SK-N-SH (cell line): ENCODE data around the gene ATF6B. TPM values are rescaled to one million over a fixed set of nuclear protein-coding genes. Genes with fewer than 3 reads are reported as not detected.

Experiments
- CTCF ChIA-PET: fragments of 300-600, 350-600 bp; formaldehyde crosslinking; extraction: SDS; loops from one replicate; lab custom pipeline; 2021; lab: Yijun Ruan, JAX
- POLR2A ChIA-PET: fragments of 350-600 bp; sonication (Branson Sonifier 250); formaldehyde crosslinking; extraction: SDS; loops from one replicate; lab custom pipeline; 2020; ENCODE audit warnings: antibody characterized with exemption, inconsistent platforms; lab: Yijun Ruan, JAX
- DNase-seq: peaks from one replicate; pipeline ENCODE4 v3.0.0; 2012
- H2AFZ ChIP-seq: fragments of 200-600 bp; sonication (generic); 2 replicates; pipeline ENCODE4 v1.8.1; 2016; ENCODE audit warnings: antibody characterized with exemption, mild to moderate bottlenecking, low read depth
- H3F3A ChIP-seq: fragments of 200-600 bp; sonication (generic); replicated peaks from 2 replicates; pipeline ENCODE3; 2016; ENCODE audit warnings: antibody characterized with exemption, mild to moderate bottlenecking; ENCODE audit not compliant: insufficient read depth
- H3K27ac ChIP-seq, 2 experiments: fragments of 200-500 bp in 1 of 2; fragments of 200-600 bp in 1 of 2; sonication (Bioruptor generic) in 1 of 2; sonication (generic), shearing (Covaris generic) in 1 of 2; 2 replicates each; pipeline versions ENCODE4 v1.5.1 to v1.6.1; 2014 to 2016; ENCODE audit warnings: low read depth in 2 of 2, inconsistent platforms in 1 of 2, low read length in 1 of 2, mild to moderate bottlenecking in 1 of 2, mixed read lengths in 1 of 2
- H3K27me3 ChIP-seq: fragments of 200-600 bp; sonication (generic), shearing (Covaris generic); 2 replicates; pipeline ENCODE4 v1.6.1; 2016; ENCODE audit warnings: mixed run types; ENCODE audit not compliant: insufficient read depth
- H3K36me3 ChIP-seq, 2 experiments: fragments of 200-500 bp in 1 of 2; fragments of 200-600 bp in 1 of 2; sonication (Bioruptor generic) in 1 of 2; sonication (generic) in 1 of 2; replicated peaks in 1 of 2; 2 replicates each; pipeline versions ENCODE3 to v1.5.1; 2014 to 2016; ENCODE audit warnings: low read length in 1 of 2, mild to moderate bottlenecking in 1 of 2; ENCODE audit not compliant: insufficient read depth in 2 of 2, control insufficient read depth in 1 of 2
- H3K4me1 ChIP-seq, 2 experiments: fragments of 200-500 bp in 1 of 2; fragments of 200-600 bp in 1 of 2; sonication (Bioruptor generic) in 1 of 2; sonication (generic), shearing (Covaris generic) in 1 of 2; 2 replicates each; pipeline versions ENCODE4 v1.5.1 to v1.6.1; 2014 to 2016; ENCODE audit warnings: low read depth in 1 of 2, low read length in 1 of 2, mixed run types in 1 of 2; ENCODE audit not compliant: insufficient read depth in 2 of 2, control insufficient read depth in 1 of 2
- H3K4me2 ChIP-seq: fragments of 200-600 bp; sonication (generic), shearing (Covaris generic); 2 replicates; pipeline ENCODE4 v1.6.1; 2017; ENCODE audit warnings: mixed run types
- H3K4me3 ChIP-seq, 2 experiments: fragments of 200-500 bp in 1 of 2; fragments of 200-600 bp in 1 of 2; sonication (Bioruptor generic) in 1 of 2; sonication (generic), shearing (Covaris generic) in 1 of 2; 2 replicates each; pipeline versions ENCODE4 v1.5.1 to v1.8.1; 2014 to 2016; ENCODE audit warnings: low read depth in 2 of 2, inconsistent platforms in 1 of 2, low read length in 1 of 2, mild to moderate bottlenecking in 1 of 2, mixed read lengths in 1 of 2, moderate library complexity in 1 of 2
- H3K79me2 ChIP-seq: fragments of 200-600 bp; sonication (generic); 2 replicates; pipeline ENCODE4 v1.8.1; 2017; ENCODE audit warnings: mild to moderate bottlenecking; ENCODE audit not compliant: insufficient read depth
- H3K9ac ChIP-seq: fragments of 200-600 bp; sonication (generic); 2 replicates; pipeline ENCODE4 v1.6.1; 2017; ENCODE audit warnings: mixed run types
- H3K9me2 ChIP-seq: fragments of 200-600 bp; sonication (generic); 2 replicates; pipeline ENCODE4 v1.6.1; 2017; ENCODE audit warnings: mixed run types
- H3K9me3 ChIP-seq: fragments of 200-600 bp; sonication (generic); 2 replicates; pipeline ENCODE4 v1.6.1; 2017; ENCODE audit warnings: mixed run types, mild to moderate bottlenecking, moderate library complexity
- H4K20me1 ChIP-seq: fragments of 200-600 bp; sonication (generic); 2 replicates; pipeline ENCODE4 v1.6.1; 2017; ENCODE audit warnings: mild to moderate bottlenecking, mixed run types; ENCODE audit not compliant: insufficient read depth
- CHD2 ChIP-seq: fragments of 150-350 bp; IDR thresholded peaks from 2 replicates; pipeline ENCODE4 v1.6.1; 2018; ENCODE audit warnings: low read length; ENCODE audit not compliant: partially characterized antibody
- CTCF ChIP-seq: fragments of 200-600 bp; sonication (generic); IDR thresholded peaks from 2 replicates; pipeline ENCODE4 v1.6.1; 2017; ENCODE audit warnings: antibody characterized with exemption, mild to moderate bottlenecking, moderate library complexity
- GABPA ChIP-seq: IDR thresholded peaks from 2 replicates; pipeline ENCODE4 v1.4.0; 2012; ENCODE audit warnings: low read depth, mild to moderate bottlenecking
- IRF3 ChIP-seq: fragments of 150-350 bp; IDR thresholded peaks from 2 replicates; pipeline ENCODE4 v1.6.1; 2016; ENCODE audit warnings: mild to moderate bottlenecking, low read depth, low read length
- MXI1 ChIP-seq: IDR thresholded peaks from 2 replicates; pipeline ENCODE4 v1.6.1; 2012; ENCODE audit warnings: mild to moderate bottlenecking, low read depth, low read length, improper control_type of control experiment
- NFIC ChIP-seq: IDR thresholded peaks from 2 replicates; pipeline ENCODE4 v1.4.0; 2012; ENCODE audit warnings: borderline replicate concordance
- NRF1 ChIP-seq: IDR thresholded peaks from 2 replicates; pipeline ENCODE4 v1.6.1; 2012; ENCODE audit warnings: low read depth, mild to moderate bottlenecking, low read length
- POLR2AphosphoS5 ChIP-seq: IDR thresholded peaks from 2 replicates; pipeline ENCODE4 v1.6.1; 2012; ENCODE audit warnings: low read depth, low read length
- REST ChIP-seq: IDR thresholded peaks from 2 replicates; pipeline ENCODE4 v1.6.1; 2012; ENCODE audit warnings: mild to moderate bottlenecking, low read depth, low read length, moderate library complexity
- SIN3A ChIP-seq: IDR thresholded peaks from 2 replicates; pipeline ENCODE4 v1.6.1; 2012; ENCODE audit warnings: low read depth, mild to moderate bottlenecking, low read length, moderate library complexity, borderline replicate concordance
- SMC3 ChIP-seq: IDR thresholded peaks from 2 replicates; pipeline ENCODE4 v1.6.1; 2012; ENCODE audit warnings: low read depth, low read length, improper control_type of control experiment
- TAF1 ChIP-seq: IDR thresholded peaks from 2 replicates; pipeline ENCODE4 v1.6.1; 2012; ENCODE audit warnings: low read depth, mild to moderate bottlenecking, low read length, moderate library complexity, borderline replicate concordance
- TCF12 ChIP-seq: IDR thresholded peaks from 2 replicates; pipeline ENCODE4 v1.4.0; 2012
- TEAD4 ChIP-seq: IDR thresholded peaks from 2 replicates; pipeline ENCODE4 v1.4.0; 2012; ENCODE audit warnings: mild to moderate bottlenecking, borderline replicate concordance; ENCODE audit not compliant: insufficient read depth
- WGBS: methylation state at CpG from one replicate; pipeline ENCODE4 v1.1.6; 2017; ENCODE audit warnings: low lambda C conversion rate; 5-methylcytosine and 5-hydroxymethylcytosine counted together
- polyA plus RNA-seq, 3 experiments: library from polyadenylated mRNA; depleted of rRNA; stranded (reverse); fragments of >200 nt; gene quantifications; 2 replicates each; pipeline ENCODE4 v1.2.3, GENCODE V29; 2012
- TF ChIP-seq, protein P1 (sequence below): IDR thresholded peaks from 2 replicates; pipeline ENCODE4 v1.4.0; 2012; ENCODE audit warnings: low read depth
- TF ChIP-seq, protein P2 (sequence below): IDR thresholded peaks from 2 replicates; pipeline ENCODE4 v1.4.0; 2012; ENCODE audit warnings: low read depth, borderline replicate concordance
- TF ChIP-seq, protein P3 (sequence below): fragments of 150-350 bp; IDR thresholded peaks from 2 replicates; pipeline ENCODE4 v1.6.1; 2017; ENCODE audit warnings: antibody characterized with exemption, low read length, low read depth, borderline replicate concordance

The ATF6B gene
- polyA plus RNA-seq, 1 of the 3 experiments (the other 2 are of a cell fraction) = 61.3 TPM

- TF ChIP-seq CTCF = peak; percentile 56
- peak; percentile 56 for TF ChIP-seq TCF12
- no peak for TF ChIP-seq NRF1
- TF ChIP-seq SIN3A = no peak
- TF ChIP-seq, protein P1, sequence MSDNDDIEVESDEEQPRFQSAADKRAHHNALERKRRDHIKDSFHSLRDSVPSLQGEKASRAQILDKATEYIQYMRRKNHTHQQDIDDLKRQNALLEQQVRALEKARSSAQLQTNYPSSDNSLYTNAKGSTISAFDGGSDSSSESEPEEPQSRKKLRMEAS = peak; percentile 31; the same call in 1 of the 2 replicates
- TF ChIP-seq NFIC = peak; percentile 76
- TF ChIP-seq MXI1 = no peak
- TF ChIP-seq GABPA = no peak
- no peak for TF ChIP-seq TAF1
- TF ChIP-seq, protein P2, sequence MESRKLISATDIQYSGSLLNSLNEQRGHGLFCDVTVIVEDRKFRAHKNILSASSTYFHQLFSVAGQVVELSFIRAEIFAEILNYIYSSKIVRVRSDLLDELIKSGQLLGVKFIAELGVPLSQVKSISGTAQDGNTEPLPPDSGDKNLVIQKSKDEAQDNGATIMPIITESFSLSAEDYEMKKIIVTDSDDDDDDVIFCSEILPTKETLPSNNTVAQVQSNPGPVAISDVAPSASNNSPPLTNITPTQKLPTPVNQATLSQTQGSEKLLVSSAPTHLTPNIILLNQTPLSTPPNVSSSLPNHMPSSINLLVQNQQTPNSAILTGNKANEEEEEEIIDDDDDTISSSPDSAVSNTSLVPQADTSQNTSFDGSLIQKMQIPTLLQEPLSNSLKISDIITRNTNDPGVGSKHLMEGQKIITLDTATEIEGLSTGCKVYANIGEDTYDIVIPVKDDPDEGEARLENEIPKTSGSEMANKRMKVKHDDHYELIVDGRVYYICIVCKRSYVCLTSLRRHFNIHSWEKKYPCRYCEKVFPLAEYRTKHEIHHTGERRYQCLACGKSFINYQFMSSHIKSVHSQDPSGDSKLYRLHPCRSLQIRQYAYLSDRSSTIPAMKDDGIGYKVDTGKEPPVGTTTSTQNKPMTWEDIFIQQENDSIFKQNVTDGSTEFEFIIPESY = no peak
Observed at GRCh38 chr6:32113386-32114352, 14.4 kb downstream of the ATF6B start (continued).

- Histone ChIP-seq H3K27ac (no peak overlapping the region), H2AFZ (no peak overlapping the region), H4K20me1 (no peaks in the 10 kb centered on the region), H3K9me2 (no peaks in the 10 kb centered on the region), H3F3A (peaks cover 31% of the 10 kb centered on the region), H3K4me3 (no peak overlapping the region), H3K4me2 (no peak overlapping the region), H3K9ac (no peak overlapping the region), H3K36me3 (peaks cover 0 to 8% of the 10 kb centered on the region in 2 experiments), H3K27me3 (no peaks in the 10 kb centered on the region; the same call in 1 of the 2 replicates), H3K4me1 (peaks cover 3 to 15% of the 10 kb centered on the region in 2 experiments; a peak in 3 of 4 replicates), H3K79me2 (no peaks in the 10 kb centered on the region), H3K9me3 (no peaks in the 10 kb centered on the region)
- no peak for DNase-seq
- 92% methylated on average over 9 of the region's 9 CpGs for WGBS
- POLR2A ChIA-PET = no interaction called here
- CTCF ChIA-PET = no interaction called here
- TF ChIP-seq NFIC (no peak), POLR2AphosphoS5 (no peak), TEAD4 (no peak), REST (no peak), GABPA (no peak), SMC3 (no peak), IRF3 (no peak), TAF1 (no peak), CHD2 (no peak)
- TF ChIP-seq, protein P3, sequence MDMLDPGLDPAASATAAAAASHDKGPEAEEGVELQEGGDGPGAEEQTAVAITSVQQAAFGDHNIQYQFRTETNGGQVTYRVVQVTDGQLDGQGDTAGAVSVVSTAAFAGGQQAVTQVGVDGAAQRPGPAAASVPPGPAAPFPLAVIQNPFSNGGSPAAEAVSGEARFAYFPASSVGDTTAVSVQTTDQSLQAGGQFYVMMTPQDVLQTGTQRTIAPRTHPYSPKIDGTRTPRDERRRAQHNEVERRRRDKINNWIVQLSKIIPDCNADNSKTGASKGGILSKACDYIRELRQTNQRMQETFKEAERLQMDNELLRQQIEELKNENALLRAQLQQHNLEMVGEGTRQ = no peak
- TF ChIP-seq, protein P1 = no peak
Observed at GRCh38 chr6:32112431-32112980, 15.5 kb downstream of the ATF6B start.
